WTC11 (cell line): ENCODE data around the gene FURIN. TPM values are rescaled to one million over a fixed set of nuclear protein-coding genes. Genes with fewer than 3 reads are reported as not detected.

Experiments
- ATAC-seq: fragments of 200-7000 bp; cut with Tn5 transposase; 2 replicates; pipeline ENCODE4 v1.10.0; 2021; ENCODE audit warnings: mild to moderate bottlenecking, moderate library complexity
- CTCF ChIA-PET: fragments of 300-600 bp; sonication (Branson Sonifier 250); formaldehyde crosslinking; loops from one replicate; lab custom pipeline; 2021; ENCODE audit warnings: antibody characterized with exemption; lab: Charles Lee
- POLR2A ChIA-PET: fragments of 350-600 bp; sonication (Branson Sonifier 250); formaldehyde crosslinking; loops from one replicate; lab custom pipeline; 2021; ENCODE audit warnings: antibody characterized with exemption; lab: Charles Lee
- DNase-seq: peaks from one replicate; pipeline ENCODE4 v3.0.0; 2021; ENCODE audit warnings: low spot score
- H3K27ac Mint-ChIP-seq: 2 replicates; pipeline ENCODE4 v1.8.0; 2021; ENCODE audit warnings: mixed read lengths
- H3K27me3 Mint-ChIP-seq: 2 replicates; pipeline ENCODE4 v1.8.0; 2021; ENCODE audit warnings: low read depth, mild to moderate bottlenecking, moderate library complexity, mixed read lengths
- H3K36me3 Mint-ChIP-seq: 2 replicates; pipeline ENCODE4 v1.8.0; 2021; ENCODE audit warnings: mixed read lengths
- H3K4me1 Mint-ChIP-seq: 2 replicates; pipeline ENCODE4 v1.8.0; 2022; ENCODE audit warnings: mixed read lengths
- H3K4me3 Mint-ChIP-seq: 2 replicates; pipeline ENCODE4 v1.8.0; 2021; ENCODE audit warnings: mild to moderate bottlenecking, moderate library complexity, mixed read lengths
- H3K9me3 Mint-ChIP-seq: 2 replicates; pipeline ENCODE4 v1.8.0; 2021; ENCODE audit warnings: mixed read lengths
- CBFB ChIP-seq: sonication (generic); formaldehyde crosslinking; IDR thresholded peaks from 2 replicates; pipeline ENCODE4 v1.8.1; 2022; ENCODE audit warnings: mild to moderate bottlenecking, low read depth, missing genetic modification reagents
- ELF4 ChIP-seq: sonication (generic); formaldehyde crosslinking; IDR thresholded peaks from 2 replicates; pipeline ENCODE4 v1.8.1; 2022; ENCODE audit warnings: low read depth, mild to moderate bottlenecking, moderate library complexity, missing genetic modification reagents
- ESRRA ChIP-seq: sonication (generic); formaldehyde crosslinking; IDR thresholded peaks from 2 replicates; pipeline ENCODE4 v1.8.1; 2022; ENCODE audit warnings: mild to moderate bottlenecking, missing genetic modification reagents, borderline replicate concordance
- GABPB1 ChIP-seq: sonication (generic); formaldehyde crosslinking; IDR thresholded peaks from 2 replicates; pipeline ENCODE4 v1.8.1; 2023; ENCODE audit warnings: mild to moderate bottlenecking, missing genetic modification reagents
- JUN ChIP-seq: sonication (generic); formaldehyde crosslinking; IDR thresholded peaks from 2 replicates; pipeline ENCODE4 v1.8.0; 2023; ENCODE audit warnings: mild to moderate bottlenecking, missing genetic modification reagents
- KAT7 ChIP-seq: sonication (generic); formaldehyde crosslinking; IDR thresholded peaks from 2 replicates; pipeline ENCODE4 v1.8.1; 2023; ENCODE audit warnings: missing genetic modification reagents, mild to moderate bottlenecking, borderline replicate concordance
- MYBL2 ChIP-seq: sonication (generic); formaldehyde crosslinking; IDR thresholded peaks from 2 replicates; pipeline ENCODE4 v1.8.1; 2023; ENCODE audit warnings: mild to moderate bottlenecking, moderate library complexity, missing genetic modification reagents
- OVOL2 ChIP-seq: fragments of 250-450 bp; sonication (Bioruptor Pico); IDR thresholded peaks from 2 replicates; pipeline ENCODE4 v1.9.0; 2021; ENCODE audit warnings: mild to moderate bottlenecking, borderline replicate concordance
- RORB ChIP-seq: fragments of 250-450 bp; sonication (Bioruptor Pico); IDR thresholded peaks from 2 replicates; pipeline ENCODE4 v1.9.0; 2021; ENCODE audit warnings: mild to moderate bottlenecking
- SMAD3 ChIP-seq: sonication (generic); formaldehyde crosslinking; IDR thresholded peaks from 2 replicates; pipeline ENCODE4 v1.8.0; 2022; ENCODE audit warnings: missing genetic modification reagents, mild to moderate bottlenecking, borderline replicate concordance
- SP1 ChIP-seq: sonication (generic); formaldehyde crosslinking; conservative IDR thresholded peaks from 2 replicates; pipeline ENCODE4 v1.8.1; 2022; ENCODE audit warnings: missing genetic modification reagents
- ZNF317 ChIP-seq: sonication (generic); formaldehyde crosslinking; IDR thresholded peaks from 2 replicates; pipeline ENCODE4 v1.8.1; 2023; ENCODE audit warnings: low read depth, mild to moderate bottlenecking, moderate library complexity, missing genetic modification reagents, borderline replicate concordance
- ZNF423 ChIP-seq: fragments of 250-450 bp; sonication (Bioruptor Pico); IDR thresholded peaks from 2 replicates; pipeline ENCODE4 v2.1.2; 2022; ENCODE audit warnings: mild to moderate bottlenecking, moderate library complexity
- total RNA-seq: library from RNA; stranded (reverse); gene quantifications from 3 replicates; pipeline ENCODE4 v1.2.3, GENCODE V29; 2021
- TF ChIP-seq, protein P1 (sequence below): sonication (generic); formaldehyde crosslinking; IDR thresholded peaks from 2 replicates; pipeline ENCODE4 v1.8.1; 2023; ENCODE audit warnings: mild to moderate bottlenecking, missing genetic modification reagents, borderline replicate concordance
- TF ChIP-seq, protein P2 (sequence below): sonication (generic); formaldehyde crosslinking; IDR thresholded peaks from 2 replicates; pipeline ENCODE4 v1.8.0; 2023; ENCODE audit warnings: mild to moderate bottlenecking, missing genetic modification reagents
- TF ChIP-seq, protein P3 (sequence below): sonication (generic); formaldehyde crosslinking; IDR thresholded peaks from 2 replicates; pipeline ENCODE4 v1.8.0; 2023; ENCODE audit warnings: missing genetic modification reagents, mild to moderate bottlenecking, borderline replicate concordance
- TF ChIP-seq, protein P4 (sequence below): sonication (generic); formaldehyde crosslinking; IDR thresholded peaks from 2 replicates; pipeline ENCODE4 v1.8.0; 2022; ENCODE audit warnings: mild to moderate bottlenecking, missing genetic modification reagents

The FURIN gene
- total RNA-seq, 1 experiment from 2014 or later, result 46.3 TPM

DNA sequence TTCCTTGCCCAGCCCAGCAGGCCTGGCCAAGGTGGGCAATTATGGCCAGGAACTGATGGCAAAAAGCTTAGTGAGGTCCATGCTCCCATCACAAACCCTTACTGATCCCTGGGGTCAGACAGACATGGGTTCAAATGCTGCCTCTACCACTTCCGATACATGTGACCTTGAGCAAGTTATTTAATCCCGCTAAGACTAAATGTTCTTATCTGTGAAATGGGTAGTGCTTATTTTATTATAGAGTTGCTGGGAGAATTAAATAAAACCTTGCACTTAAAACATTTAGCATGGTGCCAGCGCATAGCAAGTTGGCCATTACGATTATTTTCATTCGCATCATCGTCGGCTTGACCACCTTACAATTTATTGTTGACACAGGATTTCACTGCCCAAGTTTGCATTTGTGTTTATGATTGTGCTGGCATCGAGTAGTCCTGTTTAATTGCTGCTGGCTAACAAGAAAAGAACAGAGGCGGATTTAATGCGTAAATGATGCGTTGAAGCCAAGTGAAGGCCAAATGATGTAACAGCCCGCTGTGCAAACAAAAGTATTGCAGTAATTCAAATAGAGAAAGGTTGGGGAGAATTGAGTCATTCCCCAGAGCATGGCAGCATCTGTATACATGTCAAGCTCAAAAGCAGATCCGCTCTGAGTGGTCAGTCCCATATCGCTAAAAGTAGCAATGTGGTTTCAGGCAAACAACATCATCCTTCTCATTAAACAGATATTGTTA, 7.3 kb upstream of the FURIN start:
- POLR2A ChIA-PET, result no interaction called here
- Mint-ChIP-seq H3K9me3 (no peaks in the 10 kb centered on the region), H3K4me1 (peaks cover 14% of the 10 kb centered on the region), H3K36me3 (no peaks in the 10 kb centered on the region), H3K27ac (0 out of 2 replicates have a peak overlapping the region, but pooled peaks have one; percentile 4), H3K4me3 (no peak overlapping the region), H3K27me3 (no peaks in the 10 kb centered on the region; the same call in 1 of the 2 replicates)
- no peak for DNase-seq
- TF ChIP-seq SP1 (CRISPR knock-in tag) (no peak), GABPB1 (peak; percentile 99), ESRRA (no peak)
- TF ChIP-seq, protein P1, sequence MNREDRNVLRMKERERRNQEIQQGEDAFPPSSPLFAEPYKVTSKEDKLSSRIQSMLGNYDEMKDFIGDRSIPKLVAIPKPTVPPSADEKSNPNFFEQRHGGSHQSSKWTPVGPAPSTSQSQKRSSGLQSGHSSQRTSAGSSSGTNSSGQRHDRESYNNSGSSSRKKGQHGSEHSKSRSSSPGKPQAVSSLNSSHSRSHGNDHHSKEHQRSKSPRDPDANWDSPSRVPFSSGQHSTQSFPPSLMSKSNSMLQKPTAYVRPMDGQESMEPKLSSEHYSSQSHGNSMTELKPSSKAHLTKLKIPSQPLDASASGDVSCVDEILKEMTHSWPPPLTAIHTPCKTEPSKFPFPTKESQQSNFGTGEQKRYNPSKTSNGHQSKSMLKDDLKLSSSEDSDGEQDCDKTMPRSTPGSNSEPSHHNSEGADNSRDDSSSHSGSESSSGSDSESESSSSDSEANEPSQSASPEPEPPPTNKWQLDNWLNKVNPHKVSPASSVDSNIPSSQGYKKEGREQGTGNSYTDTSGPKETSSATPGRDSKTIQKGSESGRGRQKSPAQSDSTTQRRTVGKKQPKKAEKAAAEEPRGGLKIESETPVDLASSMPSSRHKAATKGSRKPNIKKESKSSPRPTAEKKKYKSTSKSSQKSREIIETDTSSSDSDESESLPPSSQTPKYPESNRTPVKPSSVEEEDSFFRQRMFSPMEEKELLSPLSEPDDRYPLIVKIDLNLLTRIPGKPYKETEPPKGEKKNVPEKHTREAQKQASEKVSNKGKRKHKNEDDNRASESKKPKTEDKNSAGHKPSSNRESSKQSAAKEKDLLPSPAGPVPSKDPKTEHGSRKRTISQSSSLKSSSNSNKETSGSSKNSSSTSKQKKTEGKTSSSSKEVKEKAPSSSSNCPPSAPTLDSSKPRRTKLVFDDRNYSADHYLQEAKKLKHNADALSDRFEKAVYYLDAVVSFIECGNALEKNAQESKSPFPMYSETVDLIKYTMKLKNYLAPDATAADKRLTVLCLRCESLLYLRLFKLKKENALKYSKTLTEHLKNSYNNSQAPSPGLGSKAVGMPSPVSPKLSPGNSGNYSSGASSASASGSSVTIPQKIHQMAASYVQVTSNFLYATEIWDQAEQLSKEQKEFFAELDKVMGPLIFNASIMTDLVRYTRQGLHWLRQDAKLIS, result no peak
- CTCF ChIA-PET, result interaction anchor here (0.7 kb wide), 1 partner anchor 22 kb away, joined by 6 read pairs; no protein-coding TSS in a partner anchor
- ATAC-seq, result no peak

DNA sequence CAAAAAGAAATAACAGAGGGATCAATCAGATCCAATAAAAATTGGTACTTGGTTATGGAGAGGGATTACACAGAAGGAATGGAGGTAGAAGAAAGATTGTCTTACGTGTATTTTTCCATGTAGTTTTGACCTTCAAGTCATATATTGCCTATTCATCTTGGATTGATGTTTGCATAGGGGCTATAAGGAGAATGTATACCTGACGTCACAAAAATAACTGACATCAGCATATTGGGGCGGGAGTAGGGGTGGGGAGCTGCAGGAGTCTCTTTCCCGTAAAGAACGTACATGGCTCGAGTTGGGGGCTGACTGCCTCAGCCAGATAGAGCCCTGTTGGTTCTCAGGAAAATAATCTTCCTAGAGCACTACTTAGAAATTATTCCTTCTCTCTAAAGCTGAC, 5.9 kb upstream of the FURIN start:
- Mint-ChIP-seq H3K4me3 (no peak overlapping the region), H3K27me3 (no peaks in the 10 kb centered on the region; the same call in 1 of the 2 replicates), H3K27ac (no peak overlapping the region), H3K36me3 (no peaks in the 10 kb centered on the region), H3K4me1 (peaks cover 16% of the 10 kb centered on the region), H3K9me3 (no peaks in the 10 kb centered on the region)
- DNase-seq (no peak), ATAC-seq (no peak)
- TF ChIP-seq, protein P2, sequence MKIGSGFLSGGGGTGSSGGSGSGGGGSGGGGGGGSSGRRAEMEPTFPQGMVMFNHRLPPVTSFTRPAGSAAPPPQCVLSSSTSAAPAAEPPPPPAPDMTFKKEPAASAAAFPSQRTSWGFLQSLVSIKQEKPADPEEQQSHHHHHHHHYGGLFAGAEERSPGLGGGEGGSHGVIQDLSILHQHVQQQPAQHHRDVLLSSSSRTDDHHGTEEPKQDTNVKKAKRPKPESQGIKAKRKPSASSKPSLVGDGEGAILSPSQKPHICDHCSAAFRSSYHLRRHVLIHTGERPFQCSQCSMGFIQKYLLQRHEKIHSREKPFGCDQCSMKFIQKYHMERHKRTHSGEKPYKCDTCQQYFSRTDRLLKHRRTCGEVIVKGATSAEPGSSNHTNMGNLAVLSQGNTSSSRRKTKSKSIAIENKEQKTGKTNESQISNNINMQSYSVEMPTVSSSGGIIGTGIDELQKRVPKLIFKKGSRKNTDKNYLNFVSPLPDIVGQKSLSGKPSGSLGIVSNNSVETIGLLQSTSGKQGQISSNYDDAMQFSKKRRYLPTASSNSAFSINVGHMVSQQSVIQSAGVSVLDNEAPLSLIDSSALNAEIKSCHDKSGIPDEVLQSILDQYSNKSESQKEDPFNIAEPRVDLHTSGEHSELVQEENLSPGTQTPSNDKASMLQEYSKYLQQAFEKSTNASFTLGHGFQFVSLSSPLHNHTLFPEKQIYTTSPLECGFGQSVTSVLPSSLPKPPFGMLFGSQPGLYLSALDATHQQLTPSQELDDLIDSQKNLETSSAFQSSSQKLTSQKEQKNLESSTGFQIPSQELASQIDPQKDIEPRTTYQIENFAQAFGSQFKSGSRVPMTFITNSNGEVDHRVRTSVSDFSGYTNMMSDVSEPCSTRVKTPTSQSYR, result no peak
- TF ChIP-seq SMAD3 (CRISPR knock-in tag) (no peak), CBFB (no peak), ELF4 (CRISPR knock-in tag) (no peak), JUN (CRISPR knock-in tag) (no peak), KAT7 (CRISPR knock-in tag) (no peak), GABPB1 (no peak), ZNF317 (CRISPR knock-in tag) (no peak), OVOL2 (CRISPR knock-in tag) (no peak), ZNF423 (CRISPR knock-in tag) (no peak), RORB (CRISPR knock-in tag) (no peak), MYBL2 (CRISPR knock-in tag) (no peak), SP1 (CRISPR knock-in tag) (no peak)
- TF ChIP-seq, protein P3, sequence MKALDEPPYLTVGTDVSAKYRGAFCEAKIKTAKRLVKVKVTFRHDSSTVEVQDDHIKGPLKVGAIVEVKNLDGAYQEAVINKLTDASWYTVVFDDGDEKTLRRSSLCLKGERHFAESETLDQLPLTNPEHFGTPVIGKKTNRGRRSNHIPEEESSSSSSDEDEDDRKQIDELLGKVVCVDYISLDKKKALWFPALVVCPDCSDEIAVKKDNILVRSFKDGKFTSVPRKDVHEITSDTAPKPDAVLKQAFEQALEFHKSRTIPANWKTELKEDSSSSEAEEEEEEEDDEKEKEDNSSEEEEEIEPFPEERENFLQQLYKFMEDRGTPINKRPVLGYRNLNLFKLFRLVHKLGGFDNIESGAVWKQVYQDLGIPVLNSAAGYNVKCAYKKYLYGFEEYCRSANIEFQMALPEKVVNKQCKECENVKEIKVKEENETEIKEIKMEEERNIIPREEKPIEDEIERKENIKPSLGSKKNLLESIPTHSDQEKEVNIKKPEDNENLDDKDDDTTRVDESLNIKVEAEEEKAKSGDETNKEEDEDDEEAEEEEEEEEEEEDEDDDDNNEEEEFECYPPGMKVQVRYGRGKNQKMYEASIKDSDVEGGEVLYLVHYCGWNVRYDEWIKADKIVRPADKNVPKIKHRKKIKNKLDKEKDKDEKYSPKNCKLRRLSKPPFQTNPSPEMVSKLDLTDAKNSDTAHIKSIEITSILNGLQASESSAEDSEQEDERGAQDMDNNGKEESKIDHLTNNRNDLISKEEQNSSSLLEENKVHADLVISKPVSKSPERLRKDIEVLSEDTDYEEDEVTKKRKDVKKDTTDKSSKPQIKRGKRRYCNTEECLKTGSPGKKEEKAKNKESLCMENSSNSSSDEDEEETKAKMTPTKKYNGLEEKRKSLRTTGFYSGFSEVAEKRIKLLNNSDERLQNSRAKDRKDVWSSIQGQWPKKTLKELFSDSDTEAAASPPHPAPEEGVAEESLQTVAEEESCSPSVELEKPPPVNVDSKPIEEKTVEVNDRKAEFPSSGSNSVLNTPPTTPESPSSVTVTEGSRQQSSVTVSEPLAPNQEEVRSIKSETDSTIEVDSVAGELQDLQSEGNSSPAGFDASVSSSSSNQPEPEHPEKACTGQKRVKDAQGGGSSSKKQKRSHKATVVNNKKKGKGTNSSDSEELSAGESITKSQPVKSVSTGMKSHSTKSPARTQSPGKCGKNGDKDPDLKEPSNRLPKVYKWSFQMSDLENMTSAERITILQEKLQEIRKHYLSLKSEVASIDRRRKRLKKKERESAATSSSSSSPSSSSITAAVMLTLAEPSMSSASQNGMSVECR (CRISPR knock-in tag), result no peak
- TF ChIP-seq, protein P4, sequence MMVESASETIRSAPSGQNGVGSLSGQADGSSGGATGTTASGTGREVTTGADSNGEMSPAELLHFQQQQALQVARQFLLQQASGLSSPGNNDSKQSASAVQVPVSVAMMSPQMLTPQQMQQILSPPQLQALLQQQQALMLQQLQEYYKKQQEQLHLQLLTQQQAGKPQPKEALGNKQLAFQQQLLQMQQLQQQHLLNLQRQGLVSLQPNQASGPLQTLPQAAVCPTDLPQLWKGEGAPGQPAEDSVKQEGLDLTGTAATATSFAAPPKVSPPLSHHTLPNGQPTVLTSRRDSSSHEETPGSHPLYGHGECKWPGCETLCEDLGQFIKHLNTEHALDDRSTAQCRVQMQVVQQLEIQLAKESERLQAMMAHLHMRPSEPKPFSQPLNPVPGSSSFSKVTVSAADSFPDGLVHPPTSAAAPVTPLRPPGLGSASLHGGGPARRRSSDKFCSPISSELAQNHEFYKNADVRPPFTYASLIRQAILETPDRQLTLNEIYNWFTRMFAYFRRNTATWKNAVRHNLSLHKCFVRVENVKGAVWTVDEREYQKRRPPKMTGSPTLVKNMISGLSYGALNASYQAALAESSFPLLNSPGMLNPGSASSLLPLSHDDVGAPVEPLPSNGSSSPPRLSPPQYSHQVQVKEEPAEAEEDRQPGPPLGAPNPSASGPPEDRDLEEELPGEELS (CRISPR knock-in tag), result no peak
- ChIA-PET CTCF (no interaction called here), POLR2A (no interaction called here)
